A549 (cell line): ENCODE results near the gene CCND1.

Source experiments
- CBX8 ChIP-seq: fragments of 200-600 bp; sonication (generic); IDR thresholded peaks from 2 replicates; pipeline ENCODE4 v1.6.1; 2016
- JUNB ChIP-seq: fragments of >200 bp; sonication (Bioruptor Twin); formaldehyde crosslinking; IDR thresholded peaks from 2 replicates; pipeline ENCODE4 v1.6.1; 2016
- TF ChIP-seq, protein P1 (sequence below): fragments of >200 bp; sonication (Bioruptor Twin); formaldehyde crosslinking; IDR thresholded peaks from 3 replicates; pipeline ENCODE4 v1.5.1; 2016
- TF ChIP-seq, protein P2 (sequence below): IDR thresholded peaks from 2 replicates; pipeline ENCODE4 v1.6.1; 2012

DNA sequence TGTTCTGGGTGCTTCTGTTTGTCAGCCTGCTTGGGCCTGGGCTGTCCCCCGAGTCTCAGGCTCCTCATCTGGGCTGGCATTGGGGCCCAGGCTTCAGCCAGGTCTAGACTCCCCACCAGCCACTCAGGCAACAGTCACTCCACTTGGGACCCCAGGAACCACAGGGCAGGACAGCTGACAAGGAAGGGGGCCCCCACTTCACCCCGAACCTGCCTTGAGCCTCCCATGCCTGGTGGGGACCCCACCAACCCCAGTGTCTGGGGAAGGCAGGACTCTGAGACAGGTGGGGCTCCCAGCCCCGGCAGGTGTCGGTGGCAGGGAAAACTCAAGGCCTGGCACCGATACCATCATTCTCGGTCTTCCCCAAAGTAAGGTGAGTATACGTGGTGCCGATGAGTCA, 45.9 kb downstream of the CCND1 start:
- TF ChIP-seq, protein P1, sequence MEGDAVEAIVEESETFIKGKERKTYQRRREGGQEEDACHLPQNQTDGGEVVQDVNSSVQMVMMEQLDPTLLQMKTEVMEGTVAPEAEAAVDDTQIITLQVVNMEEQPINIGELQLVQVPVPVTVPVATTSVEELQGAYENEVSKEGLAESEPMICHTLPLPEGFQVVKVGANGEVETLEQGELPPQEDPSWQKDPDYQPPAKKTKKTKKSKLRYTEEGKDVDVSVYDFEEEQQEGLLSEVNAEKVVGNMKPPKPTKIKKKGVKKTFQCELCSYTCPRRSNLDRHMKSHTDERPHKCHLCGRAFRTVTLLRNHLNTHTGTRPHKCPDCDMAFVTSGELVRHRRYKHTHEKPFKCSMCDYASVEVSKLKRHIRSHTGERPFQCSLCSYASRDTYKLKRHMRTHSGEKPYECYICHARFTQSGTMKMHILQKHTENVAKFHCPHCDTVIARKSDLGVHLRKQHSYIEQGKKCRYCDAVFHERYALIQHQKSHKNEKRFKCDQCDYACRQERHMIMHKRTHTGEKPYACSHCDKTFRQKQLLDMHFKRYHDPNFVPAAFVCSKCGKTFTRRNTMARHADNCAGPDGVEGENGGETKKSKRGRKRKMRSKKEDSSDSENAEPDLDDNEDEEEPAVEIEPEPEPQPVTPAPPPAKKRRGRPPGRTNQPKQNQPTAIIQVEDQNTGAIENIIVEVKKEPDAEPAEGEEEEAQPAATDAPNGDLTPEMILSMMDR = no peak
- TF ChIP-seq CBX8 (no peak), JUNB (no peak)
- TF ChIP-seq, protein P2, sequence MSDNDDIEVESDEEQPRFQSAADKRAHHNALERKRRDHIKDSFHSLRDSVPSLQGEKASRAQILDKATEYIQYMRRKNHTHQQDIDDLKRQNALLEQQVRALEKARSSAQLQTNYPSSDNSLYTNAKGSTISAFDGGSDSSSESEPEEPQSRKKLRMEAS = no peak
